TTC549 (cell line): Measurements from ENCODE around the gene MRGPRX3.
"Not testable (repeated sequence)": the region's sequence is repeated elsewhere in the genome, so short reads cannot be mapped to it uniquely, and the experiment has no call there.

Source experiments
- FAIRE-seq: peaks from 2 replicates; lab custom pipeline; 2012; peaks lifted over from hg19 to GRCh38; lab: Jason Lieb, UNC

MRGPRX3 gene

DNA sequence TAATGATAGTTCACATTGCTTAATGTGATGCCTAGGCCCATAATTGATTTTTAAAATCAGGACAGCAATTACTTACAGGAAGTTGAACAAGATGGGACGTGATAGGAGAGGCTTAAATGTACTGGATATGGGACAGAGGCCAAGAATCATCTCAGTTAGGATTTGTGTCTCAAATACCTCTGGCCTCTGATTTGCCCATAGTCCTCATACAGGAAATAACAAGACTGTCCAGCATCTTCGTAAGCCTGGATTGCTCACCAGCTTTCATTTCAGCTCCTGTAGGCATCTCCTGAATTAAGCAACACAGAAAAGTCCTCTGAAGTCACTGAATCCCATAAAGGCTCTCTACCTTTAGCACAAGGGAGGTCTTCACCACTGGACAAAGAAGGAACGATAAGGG is at the start of gene MRGPRX3:
TSS of gene MRGPRX3 (plus strand) at position 231 of the 400 bp plus-strand sequence. CDS start 4,632 bp downstream, outside the sequence.
- FAIRE-seq: no peak

- no peak for FAIRE-seq
Measured at GRCh38 chr11:18088366-18088765, 44.0 kb upstream of the MRGPRX3 start.

GRCh38 chr11:18088966-18089365 is 43.4 kb upstream of the MRGPRX3 start:
- FAIRE-seq: no peak

- FAIRE-seq: no peak
Measured at GRCh38 chr11:18091731-18092130, 40.6 kb upstream of the MRGPRX3 start.

DNA sequence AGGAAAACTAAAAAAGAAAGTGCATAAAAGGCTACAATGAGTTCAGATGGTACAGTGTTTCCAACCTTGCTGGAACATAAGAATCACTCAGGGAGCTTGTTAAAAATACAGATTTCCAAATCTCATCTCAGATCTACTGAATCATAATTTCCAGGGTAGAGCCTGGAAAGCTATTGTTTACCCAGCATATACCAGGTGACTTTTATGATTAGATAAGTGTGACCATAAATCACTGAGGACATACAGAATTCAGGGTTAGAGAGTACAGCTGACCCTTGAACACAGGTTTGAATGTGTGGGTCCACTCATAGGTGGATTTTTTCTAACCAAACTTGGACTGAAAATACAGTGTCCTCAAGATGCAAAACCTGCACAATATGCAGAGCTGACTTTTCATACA is 38.4 kb upstream of the MRGPRX3 start:
- no peak for FAIRE-seq

DNA sequence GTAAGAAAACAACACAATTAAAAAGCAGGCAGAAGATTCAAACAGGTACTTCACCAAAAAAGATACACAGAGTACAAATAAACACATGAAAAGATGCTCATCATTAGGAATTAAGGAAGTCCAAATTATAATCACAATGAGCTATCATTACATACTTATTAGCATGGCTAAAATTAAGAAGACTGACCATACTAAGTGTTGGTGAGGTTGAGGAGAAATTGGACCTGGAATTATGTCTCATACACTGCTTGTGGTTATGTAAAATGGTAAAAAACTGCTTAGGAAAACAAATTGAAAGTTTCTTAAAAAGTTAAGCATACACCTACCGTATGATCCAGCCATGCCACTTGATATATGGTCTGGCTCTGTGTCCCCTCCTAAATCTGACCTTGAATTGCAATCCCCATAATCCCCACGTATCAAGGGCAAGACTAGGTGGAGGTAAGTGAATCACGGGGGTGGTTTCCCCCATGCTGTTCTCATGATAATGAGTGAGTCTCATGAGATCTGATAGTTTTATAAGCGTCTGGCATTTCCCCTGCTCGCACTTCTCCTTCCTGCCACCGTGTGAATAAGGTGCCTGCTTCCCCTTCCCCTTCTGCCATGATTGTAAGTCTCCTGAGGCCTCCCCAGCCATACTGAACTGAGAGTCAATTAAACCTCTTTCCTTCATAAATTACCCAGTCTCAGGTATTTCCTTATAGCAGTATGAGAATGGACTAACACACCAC is 31.3 kb upstream of the MRGPRX3 start:
- no peak for FAIRE-seq

- no peak for FAIRE-seq
Measured at GRCh38 chr11:18105086-18105801, 27.1 kb upstream of the MRGPRX3 start.

GRCh38 chr11:18105802-18106574 is 26.4 kb upstream of the MRGPRX3 start, which contains the start of gene SAAL1:
SAAL1 (minus strand) TSS chr11:18106082; CDS start chr11:18106041, 41 bp downstream.
- FAIRE-seq: no peak

DNA sequence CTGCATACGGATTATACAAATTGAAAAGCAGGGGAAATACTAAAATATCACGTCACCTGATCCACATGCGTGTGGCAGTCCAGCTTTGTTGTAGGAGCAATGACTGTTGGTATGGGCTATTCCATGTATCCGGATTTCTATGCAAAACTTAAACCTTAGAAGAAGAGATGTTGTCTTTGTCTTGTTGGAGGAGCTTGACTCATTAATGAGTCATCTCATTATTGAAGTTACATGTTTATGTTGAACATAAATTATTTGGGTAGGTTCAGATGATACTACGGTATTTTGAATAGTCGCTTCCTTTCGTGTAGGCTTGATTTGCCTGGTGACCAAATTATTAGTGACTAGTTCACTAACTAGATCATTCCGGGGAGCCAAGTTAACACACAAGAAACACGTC is 25.7 kb upstream of the MRGPRX3 start:
- FAIRE-seq: no peak

DNA sequence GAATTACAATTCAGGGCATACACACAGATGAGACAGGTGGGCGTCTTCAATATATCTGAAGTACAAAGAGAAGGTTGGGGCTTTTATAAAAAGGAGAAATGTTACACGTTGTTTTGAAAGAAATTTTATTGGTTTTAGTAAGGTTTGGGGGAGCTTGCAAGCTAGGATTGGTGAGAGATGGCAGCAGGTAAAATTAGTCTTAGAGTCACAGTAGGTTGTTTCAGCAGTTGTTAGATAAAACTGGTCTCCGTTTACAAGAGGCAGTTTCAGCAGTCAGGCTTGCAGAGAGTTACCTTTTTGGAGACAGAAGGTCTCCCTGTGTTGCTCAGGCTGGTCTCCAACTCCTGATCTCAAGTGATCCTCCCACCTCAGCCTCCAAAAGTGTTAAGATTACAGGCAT is 24.1 kb upstream of the MRGPRX3 start:
- no peak for FAIRE-seq

DNA sequence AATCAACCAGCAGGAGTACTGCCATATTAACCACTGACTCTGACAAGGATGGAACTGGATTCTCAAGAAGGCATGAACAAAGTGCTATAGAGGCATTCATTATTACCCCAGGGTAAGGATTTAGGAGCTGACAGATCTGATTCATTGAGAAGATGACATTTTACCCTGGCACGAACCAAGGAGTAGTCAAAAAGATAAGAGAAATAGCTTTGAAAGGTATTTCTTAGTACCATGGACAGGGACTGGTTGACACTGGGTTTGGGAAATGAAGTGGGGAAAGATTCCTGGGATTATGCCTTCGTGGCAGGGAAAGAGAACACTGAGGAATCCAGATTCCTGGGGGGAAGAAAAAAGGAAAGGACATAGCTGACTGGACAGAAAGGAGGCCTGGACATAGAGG is 21.4 kb upstream of the MRGPRX3 start:
- FAIRE-seq: no peak

- FAIRE-seq: no peak
Measured at GRCh38 chr11:18115360-18116127, 16.8 kb upstream of the MRGPRX3 start.

DNA sequence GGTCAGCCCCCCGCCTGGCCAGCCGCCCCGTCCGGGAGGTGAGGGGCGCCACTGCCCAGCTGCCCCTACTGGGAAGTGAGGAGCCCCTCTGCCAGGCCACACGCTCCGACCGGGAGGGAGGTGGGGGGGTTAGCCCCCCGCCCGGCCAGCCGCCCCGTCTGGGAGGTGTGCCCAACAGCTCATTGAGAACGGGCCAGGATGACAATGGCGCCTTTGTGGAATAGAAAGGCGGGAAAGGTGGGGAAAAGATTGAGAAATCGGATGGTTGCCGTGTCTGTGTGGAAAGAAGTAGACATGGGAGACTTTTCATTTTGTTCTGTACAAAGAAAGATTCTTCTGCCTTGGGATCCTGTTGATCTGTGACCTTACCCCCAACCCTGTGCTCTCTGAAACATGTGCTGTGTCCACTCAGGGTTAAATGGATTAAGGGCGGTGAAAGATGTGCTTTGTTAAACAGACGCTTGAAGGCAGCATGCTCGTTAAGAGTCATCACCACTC is 11.0 kb upstream of the MRGPRX3 start:
- FAIRE-seq: not testable (repeated sequence)

DNA sequence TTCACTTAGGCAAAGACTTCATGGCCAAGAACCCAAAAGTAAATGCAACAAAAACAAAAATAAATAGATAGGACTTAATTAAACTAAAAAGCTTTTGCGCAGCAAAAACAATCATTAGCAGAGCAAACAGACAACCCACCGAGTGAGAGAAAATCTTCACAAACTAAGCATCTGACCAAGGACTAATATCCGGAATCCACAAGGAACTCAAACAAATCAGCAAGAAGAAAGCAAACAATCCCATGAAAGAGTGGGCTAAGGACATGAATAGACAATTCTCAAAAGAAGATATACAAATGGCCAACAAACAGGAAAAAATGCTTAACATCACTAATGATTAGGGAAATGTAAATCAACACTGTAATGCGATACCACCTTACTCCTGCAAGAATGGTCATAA is 1.3 kb upstream of the MRGPRX3 start:
- FAIRE-seq: not testable (repeated sequence)

GRCh38 chr11:18135308-18135707 is 2.9 kb downstream of the MRGPRX3 start:
- FAIRE-seq: no peak

DNA sequence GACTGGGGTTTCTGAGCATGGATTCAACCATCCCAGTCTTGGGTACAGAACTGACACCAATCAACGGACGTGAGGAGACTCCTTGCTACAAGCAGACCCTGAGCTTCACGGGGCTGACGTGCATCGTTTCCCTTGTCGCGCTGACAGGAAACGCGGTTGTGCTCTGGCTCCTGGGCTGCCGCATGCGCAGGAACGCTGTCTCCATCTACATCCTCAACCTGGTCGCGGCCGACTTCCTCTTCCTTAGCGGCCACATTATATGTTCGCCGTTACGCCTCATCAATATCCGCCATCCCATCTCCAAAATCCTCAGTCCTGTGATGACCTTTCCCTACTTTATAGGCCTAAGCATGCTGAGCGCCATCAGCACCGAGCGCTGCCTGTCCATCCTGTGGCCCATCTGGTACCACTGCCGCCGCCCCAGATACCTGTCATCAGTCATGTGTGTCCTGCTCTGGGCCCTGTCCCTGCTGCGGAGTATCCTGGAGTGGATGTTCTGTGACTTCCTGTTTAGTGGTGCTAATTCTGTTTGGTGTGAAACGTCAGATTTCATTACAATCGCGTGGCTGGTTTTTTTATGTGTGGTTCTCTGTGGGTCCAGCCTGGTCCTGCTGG is 4.9 kb downstream of the MRGPRX3 start:
- no peak for FAIRE-seq

- FAIRE-seq: no peak
Measured at GRCh38 chr11:18140145-18140544, 7.8 kb downstream of the MRGPRX3 start.

DNA sequence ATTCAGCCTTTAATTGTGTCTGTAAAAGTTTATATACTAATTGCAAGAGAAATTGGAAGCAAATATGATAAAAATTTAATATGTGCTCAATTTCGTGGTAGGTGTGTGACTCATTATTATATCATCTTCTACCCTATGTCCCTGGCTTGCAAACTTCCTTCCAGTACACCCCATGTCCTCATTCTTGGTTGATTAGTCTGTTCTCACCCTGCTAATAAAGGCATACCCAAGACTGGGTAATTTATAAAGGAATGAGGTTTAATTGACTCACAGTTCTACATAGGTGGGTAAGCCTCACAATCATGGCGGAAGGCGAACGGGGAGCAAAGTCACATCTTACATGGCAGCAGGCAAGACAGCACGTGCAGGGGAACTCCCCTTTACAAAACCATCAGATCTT is 11.9 kb downstream of the MRGPRX3 start:
- FAIRE-seq: no peak

DNA sequence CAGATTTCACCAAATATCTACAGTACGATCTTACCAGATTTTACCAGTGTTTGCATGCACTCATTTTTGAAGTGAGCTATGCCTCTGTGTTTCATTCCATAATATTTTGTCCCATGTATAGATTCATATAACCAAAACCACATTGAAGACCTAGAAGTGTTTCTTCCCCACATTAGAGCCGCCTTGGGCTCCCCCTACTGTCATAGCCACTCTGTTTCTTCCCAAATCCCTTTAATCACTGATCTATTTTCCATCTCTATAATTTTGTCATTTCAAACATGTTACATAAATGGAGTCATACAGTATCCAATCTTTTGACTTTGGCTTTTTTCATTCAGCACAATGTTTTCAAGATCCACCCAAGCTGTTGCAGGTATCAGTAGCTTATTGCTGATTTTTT is 12.7 kb downstream of the MRGPRX3 start:
- FAIRE-seq: no peak

- FAIRE-seq: no peak
Measured at GRCh38 chr11:18145837-18146236, 13.5 kb downstream of the MRGPRX3 start.

DNA sequence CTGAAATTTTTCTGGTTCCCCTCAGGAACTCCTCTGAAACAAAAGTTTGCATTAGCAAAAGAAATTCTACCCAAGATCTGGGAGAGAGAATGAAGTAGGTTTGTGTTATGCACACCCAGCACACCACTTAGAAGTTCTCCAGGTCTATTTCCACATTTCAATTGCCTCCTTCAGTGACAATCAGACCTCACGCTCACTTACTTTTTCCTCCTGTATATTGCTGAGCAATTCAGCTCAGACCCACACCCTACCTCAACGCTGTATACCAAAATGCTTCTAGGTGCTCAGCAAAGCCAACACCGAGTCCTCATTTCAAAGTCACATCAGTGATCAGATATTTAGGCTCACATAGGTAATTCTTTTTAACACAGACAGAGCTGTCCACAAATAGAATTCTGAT is 19.2 kb downstream of the MRGPRX3 start:
- FAIRE-seq: no peak

DNA sequence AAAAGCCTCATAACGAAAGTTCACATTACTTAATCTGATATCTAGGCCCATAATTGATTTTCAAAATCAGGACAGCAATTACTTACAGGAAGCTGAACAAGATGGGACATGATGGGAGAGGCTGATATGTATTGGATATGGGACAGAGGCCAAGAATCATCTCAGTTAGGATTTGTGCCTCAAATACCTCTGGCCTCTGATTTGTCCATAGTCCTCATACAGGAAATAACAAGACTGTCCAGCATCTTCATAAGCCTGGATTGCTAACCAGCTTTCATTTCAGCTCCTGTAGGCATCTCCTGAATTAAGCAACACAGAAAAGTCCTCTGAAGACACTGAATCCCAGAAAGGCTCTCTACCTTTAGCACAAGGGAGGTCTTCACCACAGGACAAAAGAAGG is 36.0 kb downstream of the MRGPRX3 start:
- FAIRE-seq: no peak
